ENCODE measurements around the gene ESYT2. TPM values are rescaled to one million over a fixed set of nuclear protein-coding genes. Genes with fewer than 3 reads are reported as not detected.

Gene ESYT2
- total RNA-seq, 4 donors from 2014 or later, result 68.3 to 95.8 (median 82.6) TPM

DNA sequence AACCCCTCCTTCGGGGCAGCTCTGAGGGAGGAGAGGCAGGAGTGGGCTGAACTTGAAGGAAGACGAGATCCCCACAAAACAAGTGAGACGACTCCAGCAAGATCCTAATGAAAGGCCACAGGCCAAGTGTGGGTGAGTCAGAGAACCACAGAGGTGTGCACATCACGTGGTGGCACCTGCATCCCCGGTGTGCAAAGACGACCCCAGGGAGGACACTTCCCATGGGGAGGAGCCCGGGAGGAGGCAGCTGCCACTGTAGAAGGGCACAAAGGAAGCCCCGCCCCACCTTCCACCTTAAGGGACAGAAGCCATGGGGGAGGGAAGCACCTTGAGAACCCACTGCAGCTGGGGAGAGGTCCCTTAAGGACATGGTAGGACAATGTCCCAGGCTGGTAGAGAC is 45.7 kb downstream of the ESYT2 start:
- Histone ChIP-seq H3K9me3 (no peaks in the 10 kb centered on the region), H3K4me1 (peaks cover 35% of the 10 kb centered on the region), H3K27ac (peak overlapping the region; percentile 77), H3K4me3 (no peak overlapping the region), H3K27me3 (no peaks in the 10 kb centered on the region), H3K36me3 (peaks cover 57% of the 10 kb centered on the region)
- 34% methylated on average over 8 of the region's 8 CpGs for WGBS
- TF ChIP-seq EP300 (IDR thresholded peaks at IDR 0.05), result no peak
- no peak for TF ChIP-seq POLR2AphosphoS5 (IDR thresholded peaks at IDR 0.05)
- TF ChIP-seq CTCF (IDR thresholded peaks at IDR 0.05), result no peak
- TF ChIP-seq POLR2A (IDR thresholded peaks at IDR 0.05), result no peak
- DNase-seq (ENCODE audit: low spot score in 2 of 2), result no peak

DNA sequence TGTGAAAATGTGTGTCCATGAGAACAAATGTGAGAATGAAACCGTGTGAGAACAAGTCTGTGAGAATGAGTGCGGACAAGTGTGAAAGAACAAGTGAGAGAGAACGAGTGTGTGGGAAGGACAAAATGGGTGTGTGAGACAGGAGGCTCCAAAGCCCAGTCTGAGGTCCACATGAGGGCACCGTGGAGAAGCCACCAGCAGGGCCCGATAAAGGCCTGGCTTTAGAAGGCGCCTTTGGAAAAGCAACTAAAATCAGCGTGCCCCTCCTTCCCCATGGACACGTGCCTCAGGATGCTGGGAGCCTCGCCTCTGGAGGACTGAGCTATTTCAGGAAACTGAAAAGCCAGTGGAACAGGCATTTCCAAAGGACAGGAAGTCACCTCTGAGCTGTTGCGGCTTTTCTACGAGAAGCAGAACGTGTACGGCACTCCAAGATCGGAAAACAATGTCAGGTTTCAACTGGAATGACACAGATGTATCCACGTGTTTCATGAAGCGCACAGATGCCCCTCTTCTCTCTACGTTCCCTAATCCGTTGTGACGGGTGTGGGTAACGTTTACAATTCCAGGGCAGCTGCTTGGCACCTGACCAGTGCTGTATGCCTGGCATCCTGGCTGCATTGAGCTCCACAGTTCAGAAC is 46.4 kb downstream of the ESYT2 start:
- 46% methylated on average over 20 of the region's 20 CpGs for WGBS
- Histone ChIP-seq H3K9me3 (no peaks in the 10 kb centered on the region), H3K36me3 (peaks cover 53% of the 10 kb centered on the region), H3K27me3 (no peaks in the 10 kb centered on the region), H3K27ac (peak overlapping the region; percentile 77), H3K4me3 (peak overlapping the region; percentile 14), H3K4me1 (peaks cover 35% of the 10 kb centered on the region)
- peak in 1 of 2 donors; percentile 81 for DNase-seq (ENCODE audit: low spot score in 2 of 2)
- TF ChIP-seq EP300 (IDR thresholded peaks at IDR 0.05) (peak; percentile 71), POLR2A (IDR thresholded peaks at IDR 0.05) (no peak), CTCF (IDR thresholded peaks at IDR 0.05) (peak in 1 of 2 donors; percentile 37), POLR2AphosphoS5 (IDR thresholded peaks at IDR 0.05) (no peak)

DNA sequence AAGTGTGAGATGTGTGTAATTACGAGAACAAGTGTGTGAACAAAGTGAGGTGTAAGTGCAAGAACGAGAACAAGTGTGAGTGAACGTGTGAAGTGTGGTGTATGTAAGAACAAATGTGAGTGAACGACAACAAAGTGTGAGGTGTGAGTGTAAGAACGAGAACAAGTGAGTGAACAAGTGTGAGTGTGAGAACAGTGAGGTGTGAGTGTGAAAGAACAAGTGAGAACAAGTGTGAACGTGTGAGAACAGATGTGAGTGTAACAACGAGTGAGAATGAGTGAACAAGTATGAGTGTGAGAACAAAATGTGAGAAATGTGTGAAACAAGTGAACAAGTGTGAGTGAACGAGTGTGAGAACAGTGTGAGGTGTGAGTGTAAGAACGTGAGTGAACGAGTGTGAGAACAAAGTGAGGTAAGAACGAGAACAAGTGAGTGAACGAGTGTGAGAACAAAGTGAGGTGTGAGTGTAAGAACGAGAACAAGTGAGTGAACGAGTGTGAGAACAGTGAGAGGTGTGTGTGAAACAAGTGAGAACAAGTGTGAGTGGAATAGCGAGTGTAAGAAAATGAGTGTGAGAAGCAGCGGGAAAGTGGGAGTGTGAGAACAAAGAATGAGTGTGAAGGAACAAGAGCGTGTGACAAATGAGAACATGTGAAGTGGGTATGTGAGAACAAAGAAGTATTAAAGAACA is 47.2 kb downstream of the ESYT2 start:
- TF ChIP-seq POLR2A (IDR thresholded peaks at IDR 0.05) (no peak), EP300 (IDR thresholded peaks at IDR 0.05) (no peak)

GRCh38 chr7:158781217-158781973 is 47.9 kb downstream of the ESYT2 start:
- H3K36me3 ChIP-seq, result peaks cover 55% of the 10 kb centered on the region

More for the DNA sequence above, 47.2 kb downstream of the ESYT2 start:
- Histone ChIP-seq H3K4me3 (no peak overlapping the region), H3K27ac (no peak overlapping the region), H3K9me3 (no peaks in the 10 kb centered on the region), H3K36me3 (peaks cover 53% of the 10 kb centered on the region), H3K27me3 (no peaks in the 10 kb centered on the region), H3K4me1 (peaks cover 35% of the 10 kb centered on the region)
- DNase-seq (ENCODE audit: low spot score in 2 of 2), result no peak
- WGBS, result 88% methylated on average over 17 of the region's 17 CpGs

More at GRCh38 chr7:158781217-158781973, 47.9 kb downstream of the ESYT2 start:
- no peak for DNase-seq (ENCODE audit: low spot score in 2 of 2)
- peaks cover 35% of the 10 kb centered on the region for H3K4me1 ChIP-seq
- no peak overlapping the region for H3K4me3 ChIP-seq
- no peak overlapping the region for H3K27ac ChIP-seq
- WGBS, result 92% methylated on average over 23 of the region's 23 CpGs
- H3K27me3 ChIP-seq, result no peaks in the 10 kb centered on the region
- TF ChIP-seq POLR2A (IDR thresholded peaks at IDR 0.05), result no peak
- TF ChIP-seq POLR2AphosphoS5 (IDR thresholded peaks at IDR 0.05), result no peak
- TF ChIP-seq EP300 (IDR thresholded peaks at IDR 0.05), result no peak
- TF ChIP-seq CTCF (IDR thresholded peaks at IDR 0.05), result no peak
- no peaks in the 10 kb centered on the region for H3K9me3 ChIP-seq
